GM23248 (cell line): ENCODE data around the gene LGI2.

Source experiments
- EZH2 ChIP-seq: fragments of 200-600 bp; sonication (generic); IDR thresholded peaks from 2 replicates; pipeline ENCODE4 v1.6.1; 2018; ENCODE audit warnings: antibody characterized with exemption, mild to moderate bottlenecking; ENCODE audit not compliant: insufficient read depth, poor library complexity, severe bottlenecking
- EZH2phosphoT487 ChIP-seq: fragments of 200-600 bp; sonication (generic); IDR thresholded peaks from 2 replicates; pipeline ENCODE4 v1.6.1; 2018; ENCODE audit warnings: antibody characterized with exemption, moderate library complexity, mild to moderate bottlenecking, low read depth; ENCODE audit not compliant: insufficient read depth

- TF ChIP-seq EZH2 = no peak
- TF ChIP-seq EZH2phosphoT487 = no peak
Observed at GRCh38 chr4:25068386-25068785, 37.6 kb upstream of the LGI2 start.
